ENCODE results near the gene GRIK4.

Gene GRIK4

DNA sequence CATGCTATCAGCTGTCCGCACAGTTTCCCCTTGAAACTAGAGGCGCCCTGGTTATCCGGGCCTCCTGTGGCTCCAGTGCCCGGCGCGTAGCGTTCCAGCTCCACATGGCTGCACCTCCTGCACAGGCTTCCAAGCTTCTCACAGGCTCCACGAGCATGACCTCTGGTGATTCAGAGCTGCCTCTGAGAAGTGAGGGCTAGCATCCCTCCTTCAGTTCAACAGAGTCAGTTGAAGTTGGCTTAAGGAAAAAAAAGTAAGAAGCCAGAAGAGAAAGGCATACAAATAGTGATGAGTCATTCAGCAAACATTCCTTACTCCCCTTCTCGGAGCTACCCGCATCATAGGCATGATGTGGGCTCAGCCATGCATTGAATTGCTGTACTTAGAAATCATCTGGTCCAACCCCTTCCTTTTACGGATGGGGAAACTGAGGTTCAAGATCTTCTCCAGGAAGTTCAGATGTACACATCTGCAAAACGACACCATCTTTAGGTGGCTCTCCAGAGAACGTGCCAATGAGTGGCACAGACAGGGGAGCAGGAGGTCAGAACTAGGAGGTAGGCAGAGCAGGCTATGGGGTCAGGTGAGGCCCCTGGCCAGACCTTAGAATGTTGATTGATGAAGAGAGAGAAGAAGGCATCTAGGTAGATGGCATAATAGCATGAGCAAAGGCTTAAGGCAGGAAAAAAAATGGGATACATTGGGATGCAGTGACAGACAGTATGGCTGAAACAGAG, 296.0 kb downstream of the GRIK4 start:
- H3K4me1 ChIP-seq (ENCODE audit: control insufficient read depth, insufficient read depth, low read length), result no peaks in the 10 kb centered on the region
- H3K9me3 ChIP-seq (ENCODE audit: control insufficient read depth, low read length), result no peaks in the 10 kb centered on the region
- no peaks in the 10 kb centered on the region for H3K36me3 ChIP-seq (ENCODE audit: control insufficient read depth, insufficient read depth, low read length)
- no peak overlapping the region for H3K4me3 ChIP-seq (ENCODE audit: low read length)
- H3K9ac ChIP-seq (ENCODE audit: low read length), result no peak overlapping the region
- peaks cover 11% of the 10 kb centered on the region for H3K27me3 ChIP-seq (ENCODE audit: control insufficient read depth, insufficient read depth, low read length)

GRCh38 chr11:120808616-120809050, 297.1 kb downstream of the GRIK4 start:
- no peaks in the 10 kb centered on the region for H3K36me3 ChIP-seq (ENCODE audit: control insufficient read depth, insufficient read depth, low read length)
- no peaks in the 10 kb centered on the region for H3K9me3 ChIP-seq (ENCODE audit: control insufficient read depth, low read length)
- H3K4me1 ChIP-seq (ENCODE audit: control insufficient read depth, insufficient read depth, low read length), result no peaks in the 10 kb centered on the region
- peaks cover 11% of the 10 kb centered on the region for H3K27me3 ChIP-seq (ENCODE audit: control insufficient read depth, insufficient read depth, low read length)
- H3K9ac ChIP-seq (ENCODE audit: low read length), result no peak overlapping the region
- H3K4me3 ChIP-seq (ENCODE audit: low read length), result no peak overlapping the region

- peaks cover 11% of the 10 kb centered on the region for H3K27me3 ChIP-seq (ENCODE audit: control insufficient read depth, insufficient read depth, low read length)
- no peak overlapping the region for H3K9ac ChIP-seq (ENCODE audit: low read length)
- no peak overlapping the region for H3K4me3 ChIP-seq (ENCODE audit: low read length)
Measured at GRCh38 chr11:120810251-120810650, 298.7 kb downstream of the GRIK4 start.

GRCh38 chr11:120811199-120811598, 299.7 kb downstream of the GRIK4 start:
- Histone ChIP-seq H3K4me3 (ENCODE audit: low read length) (no peak overlapping the region), H3K9me3 (ENCODE audit: control insufficient read depth, low read length) (no peaks in the 10 kb centered on the region), H3K27me3 (ENCODE audit: control insufficient read depth, insufficient read depth, low read length) (peaks cover 9% of the 10 kb centered on the region), H3K36me3 (ENCODE audit: control insufficient read depth, insufficient read depth, low read length) (no peaks in the 10 kb centered on the region), H3K4me1 (ENCODE audit: control insufficient read depth, insufficient read depth, low read length) (no peaks in the 10 kb centered on the region), H3K9ac (ENCODE audit: low read length) (no peak overlapping the region)

More at GRCh38 chr11:120810251-120810650, 298.7 kb downstream of the GRIK4 start:
- H3K36me3 ChIP-seq (ENCODE audit: control insufficient read depth, insufficient read depth, low read length), result no peaks in the 10 kb centered on the region
- H3K9me3 ChIP-seq (ENCODE audit: control insufficient read depth, low read length), result no peaks in the 10 kb centered on the region
- no peaks in the 10 kb centered on the region for H3K4me1 ChIP-seq (ENCODE audit: control insufficient read depth, insufficient read depth, low read length)

DNA sequence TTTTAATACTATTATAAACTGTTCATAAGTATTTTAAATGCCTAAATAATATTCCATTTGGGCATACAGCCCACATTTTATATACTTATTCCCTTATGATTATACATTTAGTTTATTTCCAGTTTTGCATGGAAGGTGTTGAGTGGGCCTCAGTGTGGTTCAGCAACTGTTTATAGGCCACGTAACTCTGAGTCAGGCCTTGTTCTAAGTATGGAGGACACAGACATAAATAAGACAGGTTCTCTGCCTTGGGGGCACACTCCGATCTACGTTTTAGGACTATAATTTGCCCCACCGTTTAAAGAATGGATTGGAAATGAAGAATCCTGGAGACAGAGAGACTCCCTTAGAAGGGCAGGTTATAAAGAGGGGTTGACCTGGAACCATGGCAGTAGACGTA, 300.2 kb downstream of the GRIK4 start:
- peaks cover 7% of the 10 kb centered on the region for H3K27me3 ChIP-seq (ENCODE audit: control insufficient read depth, insufficient read depth, low read length)
- no peaks in the 10 kb centered on the region for H3K4me1 ChIP-seq (ENCODE audit: control insufficient read depth, insufficient read depth, low read length)
- H3K9ac ChIP-seq (ENCODE audit: low read length), result no peak overlapping the region
- no peaks in the 10 kb centered on the region for H3K36me3 ChIP-seq (ENCODE audit: control insufficient read depth, insufficient read depth, low read length)
- no peaks in the 10 kb centered on the region for H3K9me3 ChIP-seq (ENCODE audit: control insufficient read depth, low read length)
- no peak overlapping the region for H3K4me3 ChIP-seq (ENCODE audit: low read length)

- no peak overlapping the region for H3K9ac ChIP-seq (ENCODE audit: low read length)
- H3K9me3 ChIP-seq (ENCODE audit: control insufficient read depth, low read length), result no peaks in the 10 kb centered on the region
- H3K4me1 ChIP-seq (ENCODE audit: control insufficient read depth, insufficient read depth, low read length), result no peaks in the 10 kb centered on the region
- no peak overlapping the region for H3K4me3 ChIP-seq (ENCODE audit: low read length)
- no peaks in the 10 kb centered on the region for H3K27me3 ChIP-seq (ENCODE audit: control insufficient read depth, insufficient read depth, low read length)
- H3K36me3 ChIP-seq (ENCODE audit: control insufficient read depth, insufficient read depth, low read length), result no peaks in the 10 kb centered on the region
Measured at GRCh38 chr11:120814531-120815318, 303.2 kb downstream of the GRIK4 start.

DNA sequence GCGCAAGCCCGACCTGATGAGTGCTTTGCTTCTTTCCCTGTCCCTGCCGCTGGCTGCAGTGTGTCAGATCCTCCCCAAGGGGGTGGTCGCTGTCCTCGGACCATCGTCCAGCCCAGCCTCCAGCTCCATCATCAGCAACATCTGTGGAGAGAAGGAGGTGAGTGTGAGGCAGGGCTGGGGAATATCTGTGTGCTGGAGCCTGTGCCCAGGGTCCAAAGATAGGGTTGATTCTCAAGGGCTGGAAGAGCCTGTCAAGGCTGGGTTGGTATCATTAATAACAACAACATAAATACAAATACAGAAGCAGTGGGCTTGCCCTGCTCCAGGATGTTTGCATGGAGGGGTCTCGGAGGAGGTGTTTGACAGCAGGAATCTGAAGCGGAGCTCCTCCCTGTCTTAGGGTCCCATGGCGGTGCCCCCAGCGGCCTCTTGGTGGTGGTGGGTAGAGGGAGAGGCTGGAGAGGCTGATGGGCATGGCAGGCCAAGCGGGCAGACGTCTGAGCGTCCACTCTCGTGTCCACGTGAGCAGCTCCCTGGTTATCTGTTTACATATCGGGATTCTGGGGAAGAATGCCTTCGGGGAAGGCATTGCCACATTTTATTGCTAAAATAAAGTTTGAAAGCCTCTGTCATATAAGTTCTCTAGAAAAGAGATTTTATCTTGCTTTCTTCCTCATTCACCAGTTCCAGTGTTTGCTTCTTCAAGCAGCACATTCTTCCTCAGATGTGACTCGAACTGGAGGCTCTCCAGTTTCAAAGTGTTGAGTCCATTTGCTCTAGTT, 304.0 kb downstream of the GRIK4 start:
- no peaks in the 10 kb centered on the region for H3K4me1 ChIP-seq (ENCODE audit: control insufficient read depth, insufficient read depth, low read length)
- H3K9me3 ChIP-seq (ENCODE audit: control insufficient read depth, low read length), result no peaks in the 10 kb centered on the region
- H3K36me3 ChIP-seq (ENCODE audit: control insufficient read depth, insufficient read depth, low read length), result no peaks in the 10 kb centered on the region
- H3K9ac ChIP-seq (ENCODE audit: low read length), result no peak overlapping the region
- H3K4me3 ChIP-seq (ENCODE audit: low read length), result no peak overlapping the region
- no peaks in the 10 kb centered on the region for H3K27me3 ChIP-seq (ENCODE audit: control insufficient read depth, insufficient read depth, low read length)

DNA sequence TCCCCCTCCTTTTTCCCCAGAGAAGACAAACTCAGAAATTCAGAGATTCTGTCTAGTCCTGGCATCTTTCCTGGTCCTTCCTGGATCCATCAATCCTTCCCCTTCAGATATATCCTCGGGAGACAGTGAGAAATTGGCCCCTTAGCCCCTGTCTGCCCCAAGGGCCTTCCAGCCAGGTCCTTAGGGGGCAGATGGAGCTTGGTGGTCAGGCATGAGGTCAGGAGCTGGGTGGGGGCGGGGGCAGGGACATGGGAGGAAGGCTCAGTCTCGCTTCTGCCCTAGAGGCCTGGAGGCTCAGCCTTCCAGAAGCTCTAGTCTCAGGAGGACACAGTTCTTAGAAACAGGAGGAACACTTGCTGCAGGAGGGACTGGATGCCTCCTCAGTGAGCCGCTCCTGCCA, 304.6 kb downstream of the GRIK4 start:
- H3K36me3 ChIP-seq (ENCODE audit: control insufficient read depth, insufficient read depth, low read length), result no peaks in the 10 kb centered on the region
- H3K27me3 ChIP-seq (ENCODE audit: control insufficient read depth, insufficient read depth, low read length), result no peaks in the 10 kb centered on the region
- H3K4me3 ChIP-seq (ENCODE audit: low read length), result no peak overlapping the region
- no peak overlapping the region for H3K9ac ChIP-seq (ENCODE audit: low read length)
- H3K4me1 ChIP-seq (ENCODE audit: control insufficient read depth, insufficient read depth, low read length), result no peaks in the 10 kb centered on the region
- H3K9me3 ChIP-seq (ENCODE audit: control insufficient read depth, low read length), result no peaks in the 10 kb centered on the region

DNA sequence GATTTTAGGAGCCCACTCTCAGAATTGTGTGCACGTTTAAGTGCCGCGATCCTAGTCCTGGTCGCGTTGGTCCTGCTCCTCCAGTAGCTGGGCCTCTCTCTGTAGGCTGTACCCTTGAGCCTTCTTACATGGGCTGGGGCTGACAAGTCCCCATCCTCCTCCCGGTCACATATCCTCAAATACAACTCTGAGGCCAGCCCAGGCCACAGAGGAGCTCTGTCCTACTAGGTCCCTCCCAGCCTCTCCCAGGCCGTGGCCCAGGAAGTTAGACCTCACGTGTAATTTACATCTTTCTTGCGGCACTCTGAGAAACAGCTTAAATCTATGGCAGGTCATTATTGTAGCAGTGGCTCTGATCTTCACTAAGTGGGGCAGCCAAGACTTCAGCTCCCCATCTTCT, 305.2 kb downstream of the GRIK4 start:
- Histone ChIP-seq H3K27me3 (ENCODE audit: control insufficient read depth, insufficient read depth, low read length) (no peaks in the 10 kb centered on the region), H3K4me1 (ENCODE audit: control insufficient read depth, insufficient read depth, low read length) (no peaks in the 10 kb centered on the region), H3K9ac (ENCODE audit: low read length) (no peak overlapping the region), H3K4me3 (ENCODE audit: low read length) (no peak overlapping the region), H3K9me3 (ENCODE audit: control insufficient read depth, low read length) (no peaks in the 10 kb centered on the region), H3K36me3 (ENCODE audit: control insufficient read depth, insufficient read depth, low read length) (no peaks in the 10 kb centered on the region)

- Histone ChIP-seq H3K4me3 (ENCODE audit: low read length) (no peak overlapping the region), H3K36me3 (ENCODE audit: control insufficient read depth, insufficient read depth, low read length) (no peaks in the 10 kb centered on the region), H3K4me1 (ENCODE audit: control insufficient read depth, insufficient read depth, low read length) (no peaks in the 10 kb centered on the region), H3K9ac (ENCODE audit: low read length) (no peak overlapping the region), H3K27me3 (ENCODE audit: control insufficient read depth, insufficient read depth, low read length) (no peaks in the 10 kb centered on the region), H3K9me3 (ENCODE audit: control insufficient read depth, low read length) (no peaks in the 10 kb centered on the region)
Measured at GRCh38 chr11:120817158-120817557, 305.6 kb downstream of the GRIK4 start.

DNA sequence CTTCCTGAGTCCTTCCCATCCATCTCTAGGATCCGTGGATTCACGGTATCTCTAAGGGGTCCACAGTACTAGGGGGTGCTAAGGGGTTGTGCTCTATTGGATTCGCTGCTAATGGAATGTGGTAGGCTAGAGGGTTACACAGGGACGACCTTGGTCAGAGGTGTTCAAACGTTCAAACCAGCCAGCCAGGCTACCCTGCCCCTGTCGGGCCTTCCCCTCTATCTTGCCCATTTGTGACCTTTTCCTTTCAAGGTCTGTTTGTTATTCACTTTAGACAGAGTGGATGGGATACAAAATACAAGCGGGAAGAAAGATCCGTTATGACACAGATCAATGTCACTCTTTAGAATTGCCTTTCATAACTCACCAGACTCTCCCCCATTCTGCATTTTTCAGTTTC, 306.5 kb downstream of the GRIK4 start:
- H3K4me1 ChIP-seq (ENCODE audit: control insufficient read depth, insufficient read depth, low read length), result no peaks in the 10 kb centered on the region
- H3K27me3 ChIP-seq (ENCODE audit: control insufficient read depth, insufficient read depth, low read length), result no peaks in the 10 kb centered on the region

GRCh38 chr11:120819003-120819402, 307.5 kb downstream of the GRIK4 start:
- H3K36me3 ChIP-seq (ENCODE audit: control insufficient read depth, insufficient read depth, low read length), result no peaks in the 10 kb centered on the region
- H3K27me3 ChIP-seq (ENCODE audit: control insufficient read depth, insufficient read depth, low read length), result no peaks in the 10 kb centered on the region
- H3K9me3 ChIP-seq (ENCODE audit: control insufficient read depth, low read length), result no peaks in the 10 kb centered on the region
- no peak overlapping the region for H3K4me3 ChIP-seq (ENCODE audit: low read length)
- no peaks in the 10 kb centered on the region for H3K4me1 ChIP-seq (ENCODE audit: control insufficient read depth, insufficient read depth, low read length)
- no peak overlapping the region for H3K9ac ChIP-seq (ENCODE audit: low read length)

More for the DNA sequence above, 306.5 kb downstream of the GRIK4 start:
- Histone ChIP-seq H3K9me3 (ENCODE audit: control insufficient read depth, low read length) (no peaks in the 10 kb centered on the region), H3K4me3 (ENCODE audit: low read length) (no peak overlapping the region), H3K36me3 (ENCODE audit: control insufficient read depth, insufficient read depth, low read length) (no peaks in the 10 kb centered on the region), H3K9ac (ENCODE audit: low read length) (no peak overlapping the region)
